Stomach smooth muscle (tissue), 2 donors: ENCODE results near the gene CHERP.

ENCODE experiments used
- H3K27ac ChIP-seq: one replicate; pipeline ENCODE4 v1.7.0; 2013; ENCODE audit warnings: mild to moderate bottlenecking, low read length, inconsistent platforms
- H3K27me3 ChIP-seq, 2 donors: one replicate each; pipeline ENCODE4 v1.7.0; 2013; ENCODE audit warnings: low read length in 2 of 2; ENCODE audit not compliant: insufficient read depth in 2 of 2, control insufficient read depth in 1 of 2
- H3K36me3 ChIP-seq, 2 donors: one replicate each; pipeline ENCODE4 v1.7.0; 2013; ENCODE audit warnings: low read length in 2 of 2; ENCODE audit not compliant: control insufficient read depth in 2 of 2, insufficient read depth in 2 of 2
- H3K4me1 ChIP-seq: one replicate; pipeline ENCODE4 v1.7.0; 2013; ENCODE audit warnings: low read length; ENCODE audit not compliant: control insufficient read depth, insufficient read depth
- H3K4me3 ChIP-seq, 2 donors: one replicate each; pipeline ENCODE4 v1.7.0; 2013; ENCODE audit warnings: low read length in 2 of 2
- H3K9ac ChIP-seq, 2 donors: one replicate each; pipeline ENCODE4 v1.7.0; 2013; ENCODE audit warnings: low read length in 2 of 2, mild to moderate bottlenecking in 1 of 2
- H3K9me3 ChIP-seq, 2 donors: one replicate each; pipeline ENCODE4 v1.7.0; 2013; ENCODE audit warnings: low read length in 2 of 2; ENCODE audit not compliant: control insufficient read depth in 2 of 2
- donor health status: healthy.
- donor health status: Pancreatic carcinoma.

The CHERP gene

GRCh38 chr19:16575282-16575681 is 33.0 kb upstream of the CHERP start:
- Histone ChIP-seq H3K36me3 (peaks cover 18 to 24% of the 10 kb centered on the region in 2 donors), H3K27me3 (no peaks in the 10 kb centered on the region), H3K4me1 (peaks cover 34% of the 10 kb centered on the region), H3K27ac (no peak overlapping the region), H3K9ac (no peak overlapping the region), H3K4me3 (no peak overlapping the region), H3K9me3 (no peaks in the 10 kb centered on the region)

GRCh38 chr19:16573925-16574324 is 31.7 kb upstream of the CHERP start:
- Histone ChIP-seq H3K27me3 (no peaks in the 10 kb centered on the region), H3K27ac (no peak overlapping the region), H3K9ac (no peak overlapping the region), H3K9me3 (no peaks in the 10 kb centered on the region), H3K36me3 (peaks cover 17 to 24% of the 10 kb centered on the region in 2 donors), H3K4me3 (peak overlapping the region; percentile 77 to 96), H3K4me1 (peaks cover 37% of the 10 kb centered on the region)

GRCh38 chr19:16573296-16573695 is 31.1 kb upstream of the CHERP start:
- H3K27me3 ChIP-seq: no peaks in the 10 kb centered on the region
- peak overlapping the region; percentile 73 for H3K27ac ChIP-seq
- H3K4me1 ChIP-seq: peaks cover 37% of the 10 kb centered on the region
- no peaks in the 10 kb centered on the region for H3K9me3 ChIP-seq
- H3K9ac ChIP-seq: peak overlapping the region; percentile 86 to 92
- H3K36me3 ChIP-seq: peaks cover 14 to 21% of the 10 kb centered on the region in 2 donors
- H3K4me3 ChIP-seq: peak overlapping the region; percentile 77 to 96

GRCh38 chr19:16572332-16573211 is 30.3 kb upstream of the CHERP start, which contains the start of gene SLC35E1:
SLC35E1 (minus strand) TSS chr19:16572415; CDS start chr19:16572364, 51 bp downstream.
- peaks cover 14 to 21% of the 10 kb centered on the region in 2 donors for H3K36me3 ChIP-seq

GRCh38 chr19:16571822-16572331 is 29.6 kb upstream of the CHERP start:
- Histone ChIP-seq H3K27ac (peak overlapping the region; percentile 31), H3K27me3 (no peaks in the 10 kb centered on the region), H3K9me3 (no peaks in the 10 kb centered on the region), H3K9ac (peak overlapping the region; percentile 81 to 82), H3K4me3 (peak overlapping the region; percentile 89 to 93), H3K4me1 (peaks cover 37% of the 10 kb centered on the region), H3K36me3 (peaks cover 14 to 19% of the 10 kb centered on the region in 2 donors)

More at GRCh38 chr19:16572332-16573211, 30.3 kb upstream of the CHERP start, which contains the start of gene SLC35E1:
- peak within 1 kb of the TSS; percentile 86 to 92 for H3K9ac ChIP-seq
- peak within 1 kb of the TSS; percentile 89 to 96 for H3K4me3 ChIP-seq
- H3K4me1 ChIP-seq: peaks cover 37% of the 10 kb centered on the region
- H3K27me3 ChIP-seq: no peaks in the 10 kb centered on the region
- no peaks in the 10 kb centered on the region for H3K9me3 ChIP-seq
- peak within 1 kb of the TSS; percentile 73 for H3K27ac ChIP-seq

- peaks cover 18 to 19% of the 10 kb centered on the region in 2 donors for H3K36me3 ChIP-seq
- no peak overlapping the region for H3K27ac ChIP-seq
- peak overlapping the region; percentile 81 to 82 for H3K9ac ChIP-seq
- peaks cover 37% of the 10 kb centered on the region for H3K4me1 ChIP-seq
- H3K27me3 ChIP-seq: no peaks in the 10 kb centered on the region
- no peaks in the 10 kb centered on the region for H3K9me3 ChIP-seq
- peak overlapping the region; percentile 89 to 93 for H3K4me3 ChIP-seq
Observed at GRCh38 chr19:16571283-16571682, 29.0 kb upstream of the CHERP start.

GRCh38 chr19:16569609-16570320 is 27.5 kb upstream of the CHERP start:
- Histone ChIP-seq H3K27ac (no peak overlapping the region), H3K36me3 (peaks cover 14 to 21% of the 10 kb centered on the region in 2 donors), H3K9ac (no peak overlapping the region)

GRCh38 chr19:16566702-16567101 is 24.5 kb upstream of the CHERP start:
- Histone ChIP-seq H3K36me3 (peaks cover 21 to 24% of the 10 kb centered on the region in 2 donors), H3K9me3 (no peaks in the 10 kb centered on the region), H3K9ac (no peak overlapping the region), H3K27ac (no peak overlapping the region), H3K27me3 (no peaks in the 10 kb centered on the region), H3K4me3 (no peak overlapping the region), H3K4me1 (peaks cover 11% of the 10 kb centered on the region)

More at GRCh38 chr19:16569609-16570320, 27.5 kb upstream of the CHERP start:
- no peaks in the 10 kb centered on the region for H3K9me3 ChIP-seq
- peaks cover 34% of the 10 kb centered on the region for H3K4me1 ChIP-seq
- no peaks in the 10 kb centered on the region for H3K27me3 ChIP-seq
- no peak overlapping the region for H3K4me3 ChIP-seq

GRCh38 chr19:16566161-16566560 is 23.9 kb upstream of the CHERP start:
- Histone ChIP-seq H3K27me3 (no peaks in the 10 kb centered on the region), H3K36me3 (peaks cover 27 to 29% of the 10 kb centered on the region in 2 donors), H3K27ac (no peak overlapping the region), H3K9ac (no peak overlapping the region), H3K4me1 (peaks cover 6% of the 10 kb centered on the region), H3K9me3 (no peaks in the 10 kb centered on the region), H3K4me3 (no peak overlapping the region)

GRCh38 chr19:16564842-16565241 is 22.6 kb upstream of the CHERP start:
- Histone ChIP-seq H3K9ac (no peak overlapping the region), H3K36me3 (peaks cover 31 to 33% of the 10 kb centered on the region in 2 donors), H3K4me1 (peaks cover 3% of the 10 kb centered on the region), H3K9me3 (no peaks in the 10 kb centered on the region), H3K27me3 (no peaks in the 10 kb centered on the region), H3K27ac (no peak overlapping the region), H3K4me3 (no peak overlapping the region)
